SU-DHL-6 (cell line): ENCODE data around the gene PIGR.

Source experiments
- H2AFZ ChIP-seq: fragments of 200-600 bp; sonication (generic); 2 replicates; pipeline ENCODE4 v1.6.1; 2014; ENCODE audit warnings: low read depth, mild to moderate bottlenecking, moderate library complexity, mixed read lengths, antibody characterized with exemption, low read length; ENCODE audit not compliant: severe bottlenecking
- H3F3A ChIP-seq: fragments of 200-600 bp; shearing (Covaris generic); 2 replicates; pipeline ENCODE4 v1.6.0; 2016; ENCODE audit warnings: antibody characterized with exemption, mild to moderate bottlenecking; ENCODE audit not compliant: insufficient read depth
- H3K27ac ChIP-seq: fragments of 200-600 bp; sonication (generic); 2 replicates; pipeline ENCODE4 v1.5.1; 2016; ENCODE audit warnings: low read depth, mild to moderate bottlenecking, low read length, moderate library complexity, mixed read lengths
- H3K27me3 ChIP-seq: fragments of 200-600 bp; sonication (generic), shearing (Covaris generic); 2 replicates; pipeline ENCODE4 v1.6.0; 2014; ENCODE audit warnings: mild to moderate bottlenecking, low read length
- H3K36me3 ChIP-seq: fragments of 200-600 bp; sonication (generic); 2 replicates; pipeline ENCODE4 v1.6.1; 2014; ENCODE audit warnings: mild to moderate bottlenecking, low read length, mixed read lengths
- H3K4me2 ChIP-seq: fragments of 300-600, 200-600 bp; shearing (Covaris generic), sonication (generic); 2 replicates; pipeline ENCODE4 v1.6.0; 2014; ENCODE audit warnings: low read length, low read depth, mild to moderate bottlenecking; ENCODE audit not compliant: poor library complexity, severe bottlenecking
- H3K4me3 ChIP-seq: fragments of 200-600 bp; sonication (generic); 2 replicates; pipeline ENCODE4 v1.5.1; 2014; ENCODE audit warnings: antibody characterized with exemption, low read length, mild to moderate bottlenecking, mixed read lengths; ENCODE audit not compliant: insufficient read depth, poor library complexity, severe bottlenecking
- H3K79me2 ChIP-seq: fragments of 200-600 bp; sonication (generic); 2 replicates; pipeline ENCODE4 v1.6.1; 2014; ENCODE audit warnings: mild to moderate bottlenecking, low read length, moderate library complexity; ENCODE audit not compliant: insufficient read depth
- H3K9ac ChIP-seq: fragments of 200-600 bp; sonication (generic); 2 replicates; pipeline ENCODE4 v1.7.0; 2014; ENCODE audit warnings: mild to moderate bottlenecking, low read length
- H3K9me2 ChIP-seq: fragments of 200-600 bp; sonication (generic); replicated peaks from 2 replicates; pipeline ENCODE4 v1.6.1; 2014; ENCODE audit warnings: low read length; ENCODE audit not compliant: insufficient read depth
- H3K9me3 ChIP-seq: fragments of 200-600 bp; sonication (generic); 2 replicates; pipeline ENCODE4 v1.6.1; 2014; ENCODE audit warnings: low read length, mixed read lengths; ENCODE audit not compliant: insufficient read depth
- H4K20me1 ChIP-seq: fragments of 200-600 bp; sonication (generic); 2 replicates; pipeline ENCODE4 v1.6.1; 2014; ENCODE audit warnings: low read depth, mild to moderate bottlenecking, antibody characterized with exemption, low read length, moderate library complexity, mixed read lengths
- CTCF ChIP-seq: fragments of 200-600 bp; sonication (generic); IDR thresholded peaks from one replicate; pipeline ENCODE4 v1.5.1; 2017; ENCODE audit warnings: antibody characterized with exemption, mild to moderate bottlenecking, low read length, moderate library complexity; ENCODE audit not compliant: insufficient read depth, poor library complexity, severe bottlenecking
- EZH2phosphoT487 ChIP-seq: fragments of 200-600 bp; sonication (generic), shearing (Covaris generic); conservative IDR thresholded peaks from 2 replicates; pipeline ENCODE4 v1.6.1; 2018; ENCODE audit warnings: mild to moderate bottlenecking, antibody characterized with exemption, low read length, moderate library complexity, mixed read lengths

PIGR gene

GRCh38 chr1:206907304-206907991 is 38.8 kb downstream of the PIGR start:
- no peak overlapping the region for H3K4me3 ChIP-seq
- no peak overlapping the region for H3K4me2 ChIP-seq
- no peak overlapping the region for H3K27ac ChIP-seq
- no peak overlapping the region for H2AFZ ChIP-seq
- H3K27me3 ChIP-seq, result peaks cover 3% of the 10 kb centered on the region; the same call in 1 of the 2 replicates
- no peaks in the 10 kb centered on the region for H3K36me3 ChIP-seq
- H3K9me2 ChIP-seq, result no peaks in the 10 kb centered on the region
- no peaks in the 10 kb centered on the region for H3F3A ChIP-seq
- H3K9me3 ChIP-seq, result no peaks in the 10 kb centered on the region
- H3K79me2 ChIP-seq, result no peaks in the 10 kb centered on the region
- H3K9ac ChIP-seq, result no peak overlapping the region
- TF ChIP-seq CTCF, result no peak
- no peak for TF ChIP-seq EZH2phosphoT487
- H4K20me1 ChIP-seq, result no peaks in the 10 kb centered on the region

GRCh38 chr1:206905295-206906164 is 40.7 kb downstream of the PIGR start:
- Histone ChIP-seq H3K79me2 (no peaks in the 10 kb centered on the region), H3K27me3 (peaks cover 3% of the 10 kb centered on the region; the same call in 1 of the 2 replicates), H3K9ac (no peak overlapping the region), H2AFZ (no peak overlapping the region), H3K27ac (no peak overlapping the region), H4K20me1 (no peaks in the 10 kb centered on the region), H3K4me2 (no peak overlapping the region), H3K9me3 (no peaks in the 10 kb centered on the region), H3K4me3 (no peak overlapping the region), H3K36me3 (no peaks in the 10 kb centered on the region), H3K9me2 (no peaks in the 10 kb centered on the region), H3F3A (no peaks in the 10 kb centered on the region)
- TF ChIP-seq CTCF, result no peak
- no peak for TF ChIP-seq EZH2phosphoT487

- Histone ChIP-seq H3K9ac (no peak overlapping the region), H3K9me2 (no peaks in the 10 kb centered on the region), H3K4me3 (no peak overlapping the region), H4K20me1 (no peaks in the 10 kb centered on the region), H3K79me2 (no peaks in the 10 kb centered on the region), H2AFZ (no peak overlapping the region), H3K27me3 (peaks cover 3% of the 10 kb centered on the region; the same call in 1 of the 2 replicates), H3K9me3 (no peaks in the 10 kb centered on the region), H3K36me3 (no peaks in the 10 kb centered on the region), H3K4me2 (no peak overlapping the region), H3F3A (no peaks in the 10 kb centered on the region), H3K27ac (no peak overlapping the region)
- TF ChIP-seq CTCF, result no peak
- no peak for TF ChIP-seq EZH2phosphoT487
Measured at GRCh38 chr1:206904423-206905142, 41.7 kb downstream of the PIGR start.
